ENCODE results near the gene NEK6. TPM values are rescaled to one million over a fixed set of nuclear protein-coding genes. Genes with fewer than 3 reads are reported as not detected.
"Not testable (repeated sequence)": the region's sequence is repeated elsewhere in the genome, so short reads cannot be mapped to it uniquely, and the experiment has no call there.

NEK6 gene
- total and polyA plus RNA-seq, 4 donors, result 19.0 to 86.2 (median 53.1) TPM

DNA sequence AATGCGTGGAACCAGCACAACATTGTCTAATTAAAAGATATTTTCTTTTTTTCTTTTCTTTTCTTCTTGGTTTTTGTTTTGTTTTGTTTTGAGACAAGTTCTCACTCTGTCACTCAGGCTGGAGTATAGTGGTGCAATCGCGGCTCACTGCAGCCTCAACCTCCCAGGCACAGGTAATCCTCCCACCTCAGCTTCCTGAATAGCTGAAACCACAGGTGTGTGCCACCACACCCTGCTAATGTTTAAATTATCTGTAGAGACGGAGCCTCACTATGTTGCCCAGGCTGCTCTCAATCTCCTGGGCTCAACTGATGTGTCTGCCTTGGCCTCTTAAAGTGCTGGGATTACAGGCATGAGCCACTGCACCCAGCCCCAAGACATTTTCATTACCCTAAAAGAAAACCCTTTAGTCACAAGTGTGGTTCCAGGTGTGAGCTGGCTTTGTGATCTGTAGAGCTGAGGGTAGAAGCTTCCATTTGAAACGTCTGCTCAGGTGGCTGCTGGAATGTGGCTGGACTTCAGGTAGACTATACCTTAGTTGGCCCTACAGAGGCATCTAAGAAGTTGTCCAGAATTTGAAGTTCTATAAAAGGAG lies 19.1 kb upstream of the NEK6 start:
- Histone ChIP-seq H3K9ac (ENCODE audit: insufficient read depth in 1 of 2, low read length in 2 of 2) (no peak overlapping the region), H3K4me1 (ENCODE audit: control insufficient read depth in 5 of 5, insufficient read depth in 5 of 5, low read length in 5 of 5) (peaks cover 0 to 14% (median 3%) of the 10 kb centered on the region in 5 donors), H3K27ac (ENCODE audit: low read depth in 1 of 2, low read length in 1 of 2) (no peak overlapping the region), H3K9me3 (ENCODE audit: control insufficient read depth in 4 of 4, insufficient read depth in 3 of 4, low read length in 3 of 4) (peaks cover 0 to 2% (median 0%) of the 10 kb centered on the region in 4 donors), H3K27me3 (ENCODE audit: control insufficient read depth in 3 of 3, insufficient read depth in 3 of 3, low read length in 2 of 3) (peaks cover 0 to 2% (median 0%) of the 10 kb centered on the region in 3 donors), H3K4me3 (no peak overlapping the region), H3K36me3 (ENCODE audit: control insufficient read depth in 4 of 4, insufficient read depth in 4 of 4, low read length in 4 of 4) (no peaks in the 10 kb centered on the region)
- DNase-seq, result no peak
- TF ChIP-seq, protein P1, sequence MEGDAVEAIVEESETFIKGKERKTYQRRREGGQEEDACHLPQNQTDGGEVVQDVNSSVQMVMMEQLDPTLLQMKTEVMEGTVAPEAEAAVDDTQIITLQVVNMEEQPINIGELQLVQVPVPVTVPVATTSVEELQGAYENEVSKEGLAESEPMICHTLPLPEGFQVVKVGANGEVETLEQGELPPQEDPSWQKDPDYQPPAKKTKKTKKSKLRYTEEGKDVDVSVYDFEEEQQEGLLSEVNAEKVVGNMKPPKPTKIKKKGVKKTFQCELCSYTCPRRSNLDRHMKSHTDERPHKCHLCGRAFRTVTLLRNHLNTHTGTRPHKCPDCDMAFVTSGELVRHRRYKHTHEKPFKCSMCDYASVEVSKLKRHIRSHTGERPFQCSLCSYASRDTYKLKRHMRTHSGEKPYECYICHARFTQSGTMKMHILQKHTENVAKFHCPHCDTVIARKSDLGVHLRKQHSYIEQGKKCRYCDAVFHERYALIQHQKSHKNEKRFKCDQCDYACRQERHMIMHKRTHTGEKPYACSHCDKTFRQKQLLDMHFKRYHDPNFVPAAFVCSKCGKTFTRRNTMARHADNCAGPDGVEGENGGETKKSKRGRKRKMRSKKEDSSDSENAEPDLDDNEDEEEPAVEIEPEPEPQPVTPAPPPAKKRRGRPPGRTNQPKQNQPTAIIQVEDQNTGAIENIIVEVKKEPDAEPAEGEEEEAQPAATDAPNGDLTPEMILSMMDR (IDR thresholded peaks at IDR 0.05; ENCODE audit: control extremely low read depth, extremely low read depth), result no peak
- no peak for ATAC-seq (ENCODE audit: insufficient read depth, low FRiP score)
- 83 to 85% methylated on average over 5 of the region's 5 CpGs for WGBS, 2 donors

GRCh38 chr9:124239249-124240073 lies 18.3 kb upstream of the NEK6 start:
- Histone ChIP-seq H3K4me3 (no peak overlapping the region), H3K27ac (ENCODE audit: low read depth in 1 of 2, low read length in 1 of 2) (no peak overlapping the region), H3K36me3 (ENCODE audit: control insufficient read depth in 4 of 4, insufficient read depth in 4 of 4, low read length in 4 of 4) (no peaks in the 10 kb centered on the region), H3K4me1 (ENCODE audit: control insufficient read depth in 5 of 5, insufficient read depth in 5 of 5, low read length in 5 of 5) (peaks cover 0 to 14% (median 3%) of the 10 kb centered on the region in 5 donors), H3K9me3 (ENCODE audit: control insufficient read depth in 4 of 4, insufficient read depth in 3 of 4, low read length in 3 of 4) (peaks cover 0 to 1% (median 0%) of the 10 kb centered on the region in 4 donors), H3K9ac (ENCODE audit: insufficient read depth in 1 of 2, low read length in 2 of 2) (no peak overlapping the region), H3K27me3 (ENCODE audit: control insufficient read depth in 3 of 3, insufficient read depth in 3 of 3, low read length in 2 of 3) (peaks cover 0 to 2% (median 0%) of the 10 kb centered on the region in 3 donors)
- TF ChIP-seq, protein P1 (IDR thresholded peaks at IDR 0.05; ENCODE audit: control extremely low read depth, extremely low read depth), result no peak
- ATAC-seq (ENCODE audit: insufficient read depth, low FRiP score) (no peak), DNase-seq (no peak)
- WGBS, 2 donors, result 51 to 67% methylated on average over 7 of the region's 7 CpGs

- WGBS, 2 donors, result 22 to 27% methylated on average over 24 of the region's 24 CpGs
- Histone ChIP-seq H3K27ac (ENCODE audit: low read depth in 1 of 2, low read length in 1 of 2) (peak overlapping the region; percentile 34 to 35), H3K4me1 (ENCODE audit: control insufficient read depth in 5 of 5, insufficient read depth in 5 of 5, low read length in 5 of 5) (peaks cover 0 to 14% (median 3%) of the 10 kb centered on the region in 5 donors), H3K9ac (ENCODE audit: insufficient read depth in 1 of 2, low read length in 2 of 2) (no peak overlapping the region), H3K27me3 (ENCODE audit: control insufficient read depth in 3 of 3, insufficient read depth in 3 of 3, low read length in 2 of 3) (peaks cover 0 to 2% (median 0%) of the 10 kb centered on the region in 3 donors), H3K4me3 (no peak overlapping the region), H3K36me3 (ENCODE audit: control insufficient read depth in 4 of 4, insufficient read depth in 4 of 4, low read length in 4 of 4) (no peaks in the 10 kb centered on the region), H3K9me3 (ENCODE audit: control insufficient read depth in 4 of 4, insufficient read depth in 3 of 4, low read length in 3 of 4) (no peaks in the 10 kb centered on the region)
- DNase-seq (peak; percentile 72 to 82 (median 78)), ATAC-seq (ENCODE audit: insufficient read depth, low FRiP score) (no peak)
- TF ChIP-seq, protein P1 (IDR thresholded peaks at IDR 0.05; ENCODE audit: control extremely low read depth, extremely low read depth), result no peak
These were observed 15.2 kb upstream of the NEK6 start for GRCh38 chr9:124242331-124243194.

GRCh38 chr9:124247393-124247792 lies 10.4 kb upstream of the NEK6 start:
- WGBS, 2 donors, result 92 to 96% methylated on average over 5 of the region's 5 CpGs
- H3K4me1 ChIP-seq (ENCODE audit: control insufficient read depth in 5 of 5, insufficient read depth in 5 of 5, low read length in 5 of 5); H3K36me3 ChIP-seq (ENCODE audit: control insufficient read depth in 4 of 4, insufficient read depth in 4 of 4, low read length in 4 of 4); H3K9me3 ChIP-seq (ENCODE audit: control insufficient read depth in 4 of 4, insufficient read depth in 3 of 4, low read length in 3 of 4); H3K9ac ChIP-seq (ENCODE audit: insufficient read depth in 1 of 2, low read length in 2 of 2); H3K27ac ChIP-seq (ENCODE audit: low read depth in 1 of 2, low read length in 1 of 2); H3K27me3 ChIP-seq (ENCODE audit: control insufficient read depth in 3 of 3, insufficient read depth in 3 of 3, low read length in 2 of 3); DNase-seq; H3K4me3 ChIP-seq; ATAC-seq (ENCODE audit: insufficient read depth, low FRiP score): not testable (repeated sequence)
